GM18505 (cell line): ENCODE results near the gene CYP2R1.

Source experiments
- ATAC-seq: cut with Tn5 transposase; IDR thresholded peaks from one replicate; pipeline ENCODE4 v1.9.1; 2021; ENCODE audit not compliant: unreplicated experiment
- POLR2A ChIP-seq: IDR thresholded peaks from 4 replicates; pipeline ENCODE4 v1.6.1; 2011; ENCODE audit warnings: borderline replicate concordance; ENCODE audit not compliant: insufficient read depth, insufficient read length; ENCODE audit errors: extremely low read depth

The CYP2R1 gene

GRCh38 chr11:14892036-14892556 is at the start of gene CYP2R1:
CYP2R1 (minus strand) TSS chr11:14892231; CDS start chr11:14892205, 26 bp downstream.
- peak; percentile 10 for TF ChIP-seq POLR2A
- ATAC-seq, result peak; percentile 92

- no peak for TF ChIP-seq POLR2A
- ATAC-seq, result no peak
Observed at GRCh38 chr11:14938936-14939335, 46.9 kb upstream of the CYP2R1 start.

GRCh38 chr11:14934641-14935351 is 42.8 kb upstream of the CYP2R1 start:
- TF ChIP-seq POLR2A, result no peak
- ATAC-seq, result no peak

- ATAC-seq, result no peak
- TF ChIP-seq POLR2A, result no peak
Observed at GRCh38 chr11:14932447-14932846, 40.4 kb upstream of the CYP2R1 start.

- ATAC-seq, result no peak
Observed at GRCh38 chr11:14930369-14930768, 38.3 kb upstream of the CYP2R1 start.

GRCh38 chr11:14927146-14927545 is 35.1 kb upstream of the CYP2R1 start:
- no peak for TF ChIP-seq POLR2A
- ATAC-seq, result no peak

More at GRCh38 chr11:14930369-14930768, 38.3 kb upstream of the CYP2R1 start:
- no peak for TF ChIP-seq POLR2A

GRCh38 chr11:14924318-14924717 is 32.3 kb upstream of the CYP2R1 start:
- no peak for TF ChIP-seq POLR2A
- ATAC-seq, result no peak

- no peak for ATAC-seq
- no peak for TF ChIP-seq POLR2A
Observed at GRCh38 chr11:14916403-14916802, 24.4 kb upstream of the CYP2R1 start.

GRCh38 chr11:14914536-14914935 is 22.5 kb upstream of the CYP2R1 start:
- no peak for ATAC-seq
- no peak for TF ChIP-seq POLR2A

- no peak for ATAC-seq
- TF ChIP-seq POLR2A, result no peak
Observed at GRCh38 chr11:14908214-14908880, 16.3 kb upstream of the CYP2R1 start.

- ATAC-seq, result peak; percentile 47
- no peak for TF ChIP-seq POLR2A
Observed at GRCh38 chr11:14907411-14908213, 15.6 kb upstream of the CYP2R1 start.

- no peak for TF ChIP-seq POLR2A
- no peak for ATAC-seq
Observed at GRCh38 chr11:14906993-14907392, 15.0 kb upstream of the CYP2R1 start.

GRCh38 chr11:14906578-14906977 is 14.5 kb upstream of the CYP2R1 start:
- TF ChIP-seq POLR2A, result no peak
- no peak for ATAC-seq
